A673 (cell line): ENCODE results near the gene TRIL.

Source experiments
- EZH2 ChIP-seq: fragments of 200-600 bp; sonication (generic); IDR thresholded peaks from 2 replicates; pipeline ENCODE4 v1.6.1; 2017; ENCODE audit warnings: borderline replicate concordance, low read depth, mild to moderate bottlenecking, mixed read lengths, antibody characterized with exemption, low read length; ENCODE audit not compliant: poor library complexity, severe bottlenecking
- TF ChIP-seq, protein P1 (sequence below): fragments of 300-800, 200-600 bp; sonication (generic); conservative IDR thresholded peaks from 2 replicates; pipeline ENCODE4 v1.5.1; 2017; ENCODE audit warnings: low read depth, mild to moderate bottlenecking, antibody characterized with exemption, low read length, moderate library complexity, mixed read lengths

DNA sequence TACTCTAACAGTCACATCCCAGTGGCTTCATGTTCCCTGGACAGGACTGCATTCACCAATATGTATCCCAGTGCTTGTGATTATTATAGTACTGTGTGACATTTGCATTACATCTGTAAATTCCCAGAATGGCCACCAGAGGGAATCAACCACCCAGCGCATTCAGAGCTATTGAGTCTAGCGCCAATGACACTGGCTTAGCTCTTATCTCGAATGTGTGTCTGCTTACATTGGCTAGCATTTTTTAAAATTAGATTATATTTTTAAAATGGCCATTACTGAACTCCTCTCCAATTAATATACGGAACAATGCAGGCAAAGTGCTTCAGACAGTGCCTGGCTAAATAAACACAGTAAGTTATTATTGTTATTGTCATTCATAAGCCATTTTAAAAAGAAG, 36.3 kb downstream of the TRIL start:
- TF ChIP-seq, protein P1, sequence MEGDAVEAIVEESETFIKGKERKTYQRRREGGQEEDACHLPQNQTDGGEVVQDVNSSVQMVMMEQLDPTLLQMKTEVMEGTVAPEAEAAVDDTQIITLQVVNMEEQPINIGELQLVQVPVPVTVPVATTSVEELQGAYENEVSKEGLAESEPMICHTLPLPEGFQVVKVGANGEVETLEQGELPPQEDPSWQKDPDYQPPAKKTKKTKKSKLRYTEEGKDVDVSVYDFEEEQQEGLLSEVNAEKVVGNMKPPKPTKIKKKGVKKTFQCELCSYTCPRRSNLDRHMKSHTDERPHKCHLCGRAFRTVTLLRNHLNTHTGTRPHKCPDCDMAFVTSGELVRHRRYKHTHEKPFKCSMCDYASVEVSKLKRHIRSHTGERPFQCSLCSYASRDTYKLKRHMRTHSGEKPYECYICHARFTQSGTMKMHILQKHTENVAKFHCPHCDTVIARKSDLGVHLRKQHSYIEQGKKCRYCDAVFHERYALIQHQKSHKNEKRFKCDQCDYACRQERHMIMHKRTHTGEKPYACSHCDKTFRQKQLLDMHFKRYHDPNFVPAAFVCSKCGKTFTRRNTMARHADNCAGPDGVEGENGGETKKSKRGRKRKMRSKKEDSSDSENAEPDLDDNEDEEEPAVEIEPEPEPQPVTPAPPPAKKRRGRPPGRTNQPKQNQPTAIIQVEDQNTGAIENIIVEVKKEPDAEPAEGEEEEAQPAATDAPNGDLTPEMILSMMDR: peak; percentile 86
- TF ChIP-seq EZH2: no peak
